ENCODE results near the gene C18orf63.

DNA sequence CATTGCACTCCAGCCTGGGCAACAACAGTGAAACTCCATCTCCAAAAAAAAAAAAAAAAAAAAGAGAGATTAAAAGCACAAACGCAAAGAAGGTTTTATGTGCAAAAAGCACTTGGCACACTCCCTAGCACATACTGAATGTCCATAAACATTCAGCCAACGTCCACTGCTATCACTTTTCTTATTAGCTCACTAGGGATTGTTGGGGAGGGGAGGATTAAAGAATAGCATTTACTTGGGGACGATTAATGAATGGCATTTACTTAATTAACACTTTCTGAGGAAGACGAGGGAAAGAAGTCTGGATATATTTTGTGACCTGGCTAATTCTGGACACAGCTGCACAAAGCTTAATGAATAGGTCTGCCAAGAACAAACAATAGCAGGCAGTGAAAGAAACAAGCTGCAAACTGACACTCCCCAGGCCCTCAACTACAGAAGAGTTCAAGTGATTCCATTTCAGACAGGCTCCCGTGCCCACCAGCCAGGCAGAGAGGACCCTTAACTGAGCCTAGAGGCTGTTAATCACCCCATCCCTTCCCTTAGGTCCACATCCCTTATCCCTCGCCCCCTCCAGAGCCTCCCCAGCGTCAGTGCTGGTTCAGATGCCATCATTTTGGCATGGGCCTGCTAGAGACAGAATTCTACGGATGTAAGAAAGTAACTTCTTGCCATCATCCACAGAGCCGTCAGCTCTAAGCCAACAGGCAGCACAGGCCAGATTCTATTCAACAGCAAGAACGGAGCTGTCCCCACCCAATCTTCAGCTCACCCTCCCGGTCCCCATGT lies 31.3 kb upstream of the C18orf63 start:
- TF ChIP-seq, protein P1, sequence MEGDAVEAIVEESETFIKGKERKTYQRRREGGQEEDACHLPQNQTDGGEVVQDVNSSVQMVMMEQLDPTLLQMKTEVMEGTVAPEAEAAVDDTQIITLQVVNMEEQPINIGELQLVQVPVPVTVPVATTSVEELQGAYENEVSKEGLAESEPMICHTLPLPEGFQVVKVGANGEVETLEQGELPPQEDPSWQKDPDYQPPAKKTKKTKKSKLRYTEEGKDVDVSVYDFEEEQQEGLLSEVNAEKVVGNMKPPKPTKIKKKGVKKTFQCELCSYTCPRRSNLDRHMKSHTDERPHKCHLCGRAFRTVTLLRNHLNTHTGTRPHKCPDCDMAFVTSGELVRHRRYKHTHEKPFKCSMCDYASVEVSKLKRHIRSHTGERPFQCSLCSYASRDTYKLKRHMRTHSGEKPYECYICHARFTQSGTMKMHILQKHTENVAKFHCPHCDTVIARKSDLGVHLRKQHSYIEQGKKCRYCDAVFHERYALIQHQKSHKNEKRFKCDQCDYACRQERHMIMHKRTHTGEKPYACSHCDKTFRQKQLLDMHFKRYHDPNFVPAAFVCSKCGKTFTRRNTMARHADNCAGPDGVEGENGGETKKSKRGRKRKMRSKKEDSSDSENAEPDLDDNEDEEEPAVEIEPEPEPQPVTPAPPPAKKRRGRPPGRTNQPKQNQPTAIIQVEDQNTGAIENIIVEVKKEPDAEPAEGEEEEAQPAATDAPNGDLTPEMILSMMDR (IDR thresholded peaks at IDR 0.05), result no peak
- TF ChIP-seq POLR2A (IDR thresholded peaks at IDR 0.05), result no peak
